ENCODE data around the gene BLM. TPM values are rescaled to one million over a fixed set of nuclear protein-coding genes. Genes with fewer than 3 reads are reported as not detected.

Gene BLM
- total and polyA plus RNA-seq, 2 of the 8 experiments (the other 6 are each of a cell fraction or from before 2014, with no cell fraction given): 15.2 to 46.7 TPM

DNA sequence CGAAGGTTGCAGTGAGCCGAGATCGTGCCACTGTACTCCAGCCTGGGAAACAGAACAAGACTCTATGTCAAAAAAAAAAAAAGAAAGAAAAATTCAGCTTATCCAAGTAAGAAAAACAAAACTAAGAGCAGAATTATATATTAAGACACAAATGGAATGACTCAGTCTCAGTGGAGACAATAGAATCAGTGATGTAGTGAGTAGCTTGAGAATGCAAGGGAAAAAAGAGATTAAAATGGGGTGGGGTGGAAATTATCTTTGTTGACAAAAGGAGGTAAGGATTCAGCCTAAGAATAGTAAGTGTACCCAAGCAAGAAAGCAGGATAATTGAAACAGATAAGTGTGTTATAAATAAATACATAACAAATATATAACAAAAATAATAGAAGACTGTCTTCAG is 70.7 kb downstream of the BLM start (continued):
- TF ChIP-seq SIN3A (conservative IDR thresholded peaks at IDR 0.05 in 1 of 2, IDR thresholded peaks at IDR 0.05 in 1 of 2; ENCODE audit: low read depth in 1 of 2, low read length in 2 of 2): no peak

Measured in H1 (cell line).